HepG2 (cell line): Measurements from ENCODE around the gene ACSF3. TPM values are rescaled to one million over a fixed set of nuclear protein-coding genes. Genes with fewer than 3 reads are reported as not detected.

ENCODE experiments used
- CHD2 ChIP-seq: IDR thresholded peaks from 2 replicates; pipeline ENCODE4 v1.6.1; 2011; ENCODE audit warnings: low read depth, low read length, improper control_type of control experiment
- FOXA3 ChIP-seq: IDR thresholded peaks from 2 replicates; pipeline ENCODE4 v1.6.1; 2016; ENCODE audit warnings: missing genetic modification reagents, missing compliant biosample characterization
- FOXK2 ChIP-seq: fragments of 450-650 bp; IDR thresholded peaks from 2 replicates; pipeline ENCODE4 v1.6.1; 2016
- GMEB1 ChIP-seq: sonication (generic); formaldehyde crosslinking; IDR thresholded peaks from 2 replicates; pipeline ENCODE4 v1.5.1; 2020; ENCODE audit warnings: missing genetic modification reagents, mild to moderate bottlenecking, borderline replicate concordance
- HMGXB4 ChIP-seq, 2 experiments: sonication (generic) in 1 of 2; formaldehyde crosslinking in 1 of 2; IDR thresholded peaks; 2 replicates each; pipeline versions ENCODE4 v1.4.0 to v1.6.1; 2018 to 2020; ENCODE audit warnings: missing genetic modification reagents in 2 of 2, borderline replicate concordance in 1 of 2, low read depth in 1 of 2, mild to moderate bottlenecking in 1 of 2, missing biosample characterization in 1 of 2
- JARID2 ChIP-seq: sonication (generic); formaldehyde crosslinking; IDR thresholded peaks from 2 replicates; pipeline ENCODE4 v1.8.1; 2023; ENCODE audit warnings: missing genetic modification reagents, inconsistent platforms; ENCODE audit not compliant: insufficient replicate concordance
- KAT8 ChIP-seq: IDR thresholded peaks from 2 replicates; pipeline ENCODE4 v1.6.1; 2016; ENCODE audit warnings: missing genetic modification reagents, missing compliant biosample characterization
- MAX ChIP-seq: IDR thresholded peaks from 2 replicates; pipeline ENCODE4 v1.6.1; 2012; ENCODE audit warnings: inconsistent platforms
- MBD4 ChIP-seq: IDR thresholded peaks from 2 replicates; pipeline ENCODE4 v1.6.1; 2012; ENCODE audit warnings: low read length, inconsistent platforms, borderline replicate concordance
- MEIS1 ChIP-seq: sonication (generic); formaldehyde crosslinking; IDR thresholded peaks from 2 replicates; pipeline ENCODE4 v1.9.0; 2021; ENCODE audit warnings: mild to moderate bottlenecking, missing genetic modification reagents, moderate library complexity, borderline replicate concordance
- POGK ChIP-seq: sonication (generic); formaldehyde crosslinking; conservative IDR thresholded peaks from 2 replicates; pipeline ENCODE4 v1.8.0; 2022; ENCODE audit warnings: mild to moderate bottlenecking, moderate library complexity, missing genetic modification reagents
- POLR2AphosphoS2 ChIP-seq: IDR thresholded peaks from 2 replicates; pipeline ENCODE4 v1.6.1; 2011; ENCODE audit warnings: low read depth, low read length, improper control_type of control experiment
- TBX2 ChIP-seq: sonication (generic); formaldehyde crosslinking; IDR thresholded peaks from 2 replicates; pipeline ENCODE4 v1.5.0; 2020; ENCODE audit warnings: missing genetic modification reagents, mild to moderate bottlenecking, borderline replicate concordance
- YY1 ChIP-seq: IDR thresholded peaks from 2 replicates; pipeline ENCODE4 v1.6.1; 2011; ENCODE audit warnings: low read length, low read depth, moderate library complexity, mild to moderate bottlenecking; ENCODE audit not compliant: insufficient read depth, insufficient replicate concordance
- ZNF180 ChIP-seq: sonication (generic); formaldehyde crosslinking; IDR thresholded peaks from 2 replicates; pipeline ENCODE4 v1.4.0; 2020; ENCODE audit warnings: low read depth, missing genetic modification reagents, borderline replicate concordance
- ZNF460 ChIP-seq: sonication (generic); formaldehyde crosslinking; IDR thresholded peaks from 2 replicates; pipeline ENCODE4 v1.5.1; 2020; ENCODE audit warnings: missing genetic modification reagents, mild to moderate bottlenecking, borderline replicate concordance
- ZNF580 ChIP-seq: IDR thresholded peaks from 2 replicates; pipeline ENCODE4 v1.6.1; 2016; ENCODE audit warnings: low read depth, borderline replicate concordance
- ZNF790 ChIP-seq: sonication (generic); formaldehyde crosslinking; IDR thresholded peaks from 2 replicates; pipeline ENCODE4 v1.8.0; 2022; ENCODE audit warnings: missing genetic modification reagents, mild to moderate bottlenecking, borderline replicate concordance
- polyA plus RNA-seq, 8 experiments: library from polyadenylated mRNA; depleted of rRNA in 3 of 8; stranded (reverse) in 7 of 8; unstranded in 1 of 8; fragments of >200 nt; fragmentation: Illumina TruSeq in 4 of 8; extraction: Trizol in 4 of 8; gene quantifications; 2 replicates each; pipeline versions ENCODE4 v1.2.1 to v1.2.3, GENCODE V29; 2011 to 2016; ENCODE audit warnings: low read depth in 4 of 8, missing spikeins in 1 of 8, mixed read lengths in 1 of 8; ENCODE audit not compliant: insufficient read depth in 1 of 8
- total RNA-seq, 5 experiments: library from RNA; depleted of rRNA; stranded (reverse); fragments of >200 nt; fragmentation: Illumina TruSeq; extraction: Trizol; gene quantifications; 2 replicates each; pipeline ENCODE4 v1.2.3, GENCODE V29; 2016; ENCODE audit warnings: low read depth in 1 of 5
- TF ChIP-seq, protein P1 (sequence below): sonication (generic); IDR thresholded peaks from 2 replicates; pipeline ENCODE4 v1.6.1; 2016; ENCODE audit warnings: low read depth, borderline replicate concordance

Gene ACSF3
- total and polyA plus RNA-seq, 2 of the 13 experiments (the other 11 are each of a cell fraction or from before 2014, with no cell fraction given): 14.9 to 30.6 TPM

DNA sequence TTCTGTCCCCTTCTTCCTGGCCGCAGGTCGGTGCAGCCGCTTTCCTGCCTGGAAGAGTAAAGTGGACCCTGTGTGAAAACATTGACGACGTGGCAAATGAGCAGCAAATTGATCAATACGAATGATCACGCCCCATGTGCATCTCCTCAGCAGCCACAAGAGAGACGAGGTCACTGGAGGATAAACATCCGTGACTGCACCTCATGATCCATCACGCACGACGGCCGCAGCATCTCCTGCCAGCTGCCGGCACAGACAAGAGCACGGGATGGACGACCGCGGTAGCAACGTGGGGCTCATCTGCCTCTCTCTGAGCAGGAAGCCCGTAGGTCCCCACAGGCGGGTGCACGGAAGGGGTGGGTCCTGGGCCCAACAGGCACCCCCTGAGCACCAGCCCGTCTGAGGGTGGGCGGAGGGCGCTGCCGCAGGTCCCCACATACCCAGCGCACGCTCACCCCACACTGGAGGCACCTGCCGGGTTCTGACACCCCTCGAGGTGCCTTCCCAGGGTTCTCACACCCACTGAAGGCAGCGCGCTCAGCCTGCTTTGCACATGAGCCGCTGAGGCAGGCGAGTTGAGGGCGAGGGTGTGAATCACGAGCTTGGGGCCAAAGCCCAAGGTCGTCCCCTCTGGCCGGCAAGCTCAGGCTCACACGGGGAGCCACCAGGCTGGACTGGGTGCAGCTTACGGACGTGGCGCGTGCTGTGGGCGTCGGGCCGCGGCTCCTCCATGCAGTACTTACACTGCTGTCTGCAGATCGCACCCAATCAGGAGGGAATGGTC is 65.6 kb downstream of the ACSF3 start (continued):
- TF ChIP-seq GMEB1 (peak; percentile 71), MAX (peak; percentile 96), ZNF790 (CRISPR knock-in tag) (peak; percentile 69; the same call in 1 of the 2 replicates), YY1 (no peak), MBD4 (no peak), CHD2 (no peak), ZNF580 (CRISPR knock-in tag) (peak; percentile 93), JARID2 (CRISPR knock-in tag) (no peak), POGK (CRISPR knock-in tag) (peak; percentile 98), FOXA3 (CRISPR knock-in tag) (peak; percentile 75), ZNF460 (CRISPR knock-in tag) (no peak; the same call in none of the 2 replicates), HMGXB4 (CRISPR knock-in tag; IDR thresholded peaks at IDR 0.05; ENCODE audit: borderline replicate concordance in 1 of 2, low read depth in 1 of 2) (peak; percentile 55 to 64; a peak in 1 of 4 replicates), TBX2 (peak; percentile 95; the same call in 1 of the 2 replicates), FOXK2 (no peak), MEIS1 (CRISPR knock-in tag) (peak; percentile 89), KAT8 (CRISPR knock-in tag) (0 out of 2 replicates have a peak, but pooled peaks have one; percentile 49), POLR2AphosphoS2 (no peak), ZNF180 (CRISPR knock-in tag) (no peak)
- TF ChIP-seq, protein P1, sequence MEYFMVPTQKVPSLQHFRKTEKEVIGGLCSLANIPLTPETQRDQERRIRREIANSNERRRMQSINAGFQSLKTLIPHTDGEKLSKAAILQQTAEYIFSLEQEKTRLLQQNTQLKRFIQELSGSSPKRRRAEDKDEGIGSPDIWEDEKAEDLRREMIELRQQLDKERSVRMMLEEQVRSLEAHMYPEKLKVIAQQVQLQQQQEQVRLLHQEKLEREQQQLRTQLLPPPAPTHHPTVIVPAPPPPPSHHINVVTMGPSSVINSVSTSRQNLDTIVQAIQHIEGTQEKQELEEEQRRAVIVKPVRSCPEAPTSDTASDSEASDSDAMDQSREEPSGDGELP: no peak
